A172 (cell line): ENCODE measurements around the gene CACNA2D1. TPM values are rescaled to one million over a fixed set of nuclear protein-coding genes. Genes with fewer than 3 reads are reported as not detected.

ENCODE experiments used
- DNase-seq: peaks from one replicate; pipeline ENCODE4 v3.0.0-alpha.2; 2015; ENCODE audit warnings: low spot score
- total RNA-seq: library from RNA; depleted of rRNA; stranded (reverse); fragments of >200 nt; shearing (Covaris generic); gene quantifications from 2 replicates; pipeline ENCODE4 v1.2.3, GENCODE V29; 2014; rRNA removed

CACNA2D1 gene
- total RNA-seq, result 0.24 TPM in 1 of 2 replicates, not detected in the other

DNA sequence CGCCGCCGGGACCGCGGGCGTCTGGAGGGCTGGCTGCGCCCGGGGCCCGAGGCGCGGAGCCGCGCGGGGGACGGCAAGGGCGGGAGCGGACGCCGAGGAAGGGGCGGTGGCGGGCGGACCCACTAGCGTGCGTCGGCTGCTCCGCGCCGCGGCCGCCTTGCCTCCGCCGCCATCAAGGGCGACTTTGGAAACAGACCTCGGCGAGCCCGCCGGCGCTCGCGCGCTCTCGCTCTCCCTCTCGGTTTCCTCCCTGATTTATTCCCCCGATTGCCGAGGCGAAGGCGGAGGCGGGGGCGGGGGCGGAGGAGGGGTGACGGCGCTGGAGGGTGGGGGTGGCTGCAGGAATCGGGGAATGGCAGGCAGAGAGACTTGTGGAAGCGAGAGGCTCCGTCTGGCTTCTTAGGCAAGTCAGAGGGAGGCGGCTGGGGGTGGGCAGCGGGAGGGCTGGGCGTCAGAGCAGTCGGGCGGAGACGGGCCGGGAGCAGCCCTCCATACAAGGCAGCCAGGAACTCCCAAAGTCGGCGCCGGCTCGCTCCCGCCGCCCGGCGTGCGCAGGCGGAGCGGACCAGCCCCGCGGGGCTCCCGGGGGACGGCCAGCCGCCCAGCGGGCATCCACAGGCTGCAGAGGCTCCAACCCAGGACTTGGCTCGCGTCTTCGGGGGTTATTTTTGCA, at the start of gene CACNA2D1:
CACNA2D1 (minus strand) TSS at position 231 of the 673 bp plus-strand sequence.
- no peak for DNase-seq

GRCh38 chr7:82481499-82482097, 38.0 kb upstream of the CACNA2D1 start:
- peak; percentile 14 for DNase-seq

DNA sequence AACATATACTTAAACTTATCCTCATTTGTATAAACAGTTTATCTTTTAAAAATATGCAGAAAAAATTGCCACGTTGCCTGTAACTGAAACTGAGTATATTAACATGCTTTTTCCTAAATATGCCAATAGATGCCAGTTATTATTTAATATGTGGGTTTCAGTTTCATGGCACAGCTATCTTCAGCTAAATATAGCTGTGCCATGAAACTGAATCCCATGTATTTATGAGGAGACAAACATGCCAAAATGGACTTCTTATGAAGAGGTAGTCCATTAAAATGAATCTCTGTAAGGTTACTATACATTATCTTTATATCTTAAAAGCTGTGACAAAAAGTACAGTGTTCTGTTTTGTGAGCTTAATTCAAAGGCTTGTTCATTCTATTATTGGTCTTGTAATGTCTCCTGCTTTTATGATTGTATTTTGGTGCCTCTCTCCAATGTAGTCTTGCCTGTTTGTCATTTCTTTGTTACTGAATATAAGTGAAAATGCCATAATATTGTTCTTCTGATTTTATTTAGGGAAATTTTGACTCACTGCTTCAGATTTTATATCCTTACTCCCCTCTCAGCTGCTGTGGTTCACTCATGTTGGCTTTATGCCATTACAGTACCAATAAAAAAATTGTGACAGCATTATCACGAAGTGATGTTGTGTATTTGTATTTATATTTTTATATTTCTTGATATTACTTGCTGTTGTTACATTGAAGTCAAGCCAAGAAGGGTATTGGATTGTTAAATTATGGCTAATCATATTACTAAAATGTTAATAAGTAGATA, 34.3 kb upstream of the CACNA2D1 start:
- no peak for DNase-seq

DNA sequence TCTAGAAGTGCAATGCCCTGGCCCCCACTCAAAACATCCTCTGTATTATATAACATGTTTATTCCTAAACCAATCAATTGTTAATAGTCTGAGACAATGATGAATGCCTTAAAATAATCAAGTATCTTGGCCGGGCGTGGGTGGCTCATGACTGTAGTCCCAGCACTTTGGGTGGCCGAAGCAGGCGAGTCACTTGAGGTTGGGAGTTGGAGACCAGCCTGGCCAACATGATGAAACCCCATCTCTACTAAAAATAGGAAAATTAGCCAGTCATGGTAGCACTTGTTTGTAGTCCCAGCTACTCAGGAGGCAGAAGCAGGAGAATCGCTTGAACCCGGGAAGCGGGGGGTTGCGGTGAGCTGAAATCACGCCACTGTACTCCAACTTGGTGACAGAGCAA, 29.4 kb upstream of the CACNA2D1 start:
- no peak for DNase-seq

DNA sequence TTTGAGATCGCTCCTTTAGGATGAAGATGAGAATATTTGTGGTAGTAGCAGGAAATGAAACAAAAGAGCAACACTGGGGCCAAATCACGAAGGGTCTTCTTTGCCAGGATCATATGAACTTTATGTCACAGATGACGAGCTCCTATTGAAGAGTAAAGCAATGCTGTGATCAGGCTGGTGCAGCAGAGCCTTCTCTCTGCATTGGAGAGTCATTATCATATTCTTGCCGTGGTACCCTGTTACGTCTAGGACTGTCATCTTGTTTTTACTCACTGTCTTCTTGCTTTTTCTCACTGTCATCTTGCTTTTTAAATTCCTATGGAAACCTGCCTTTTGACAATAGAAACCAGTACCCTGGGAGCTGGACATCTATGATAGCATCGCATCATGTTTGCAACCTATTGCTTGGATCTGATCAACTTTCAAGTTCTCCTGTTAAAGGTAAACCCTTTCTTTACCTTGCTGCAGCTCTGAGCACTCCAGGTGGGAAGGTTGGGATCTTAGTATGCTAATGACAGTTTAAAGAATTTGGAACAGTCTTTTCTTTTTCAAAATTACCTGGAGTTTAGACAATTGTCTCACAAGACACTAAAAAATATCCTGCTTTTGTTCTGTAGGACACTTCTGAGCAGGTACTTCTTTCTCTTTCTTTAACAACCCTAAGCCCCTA, 27.9 kb upstream of the CACNA2D1 start:
- no peak for DNase-seq

GRCh38 chr7:82469207-82469606, 25.6 kb upstream of the CACNA2D1 start:
- no peak for DNase-seq

DNA sequence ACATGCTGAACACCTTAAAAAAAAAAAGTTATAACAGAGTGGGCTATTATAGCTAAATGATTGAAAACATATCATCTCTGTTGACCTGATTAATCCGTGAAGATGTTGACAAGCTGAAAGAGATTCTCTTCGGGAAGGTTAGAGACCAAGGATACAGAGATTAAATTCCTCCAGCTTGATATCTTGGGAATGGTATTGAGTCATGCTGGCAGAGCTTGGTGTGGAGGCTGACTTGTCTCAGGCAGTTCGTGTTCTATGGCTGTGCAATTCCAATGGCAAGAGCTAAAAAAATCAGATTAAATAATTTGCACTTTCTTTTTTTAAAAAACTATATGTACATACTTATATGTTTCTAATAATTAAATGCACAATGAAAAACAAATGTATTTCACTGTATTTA, 24.9 kb upstream of the CACNA2D1 start:
- DNase-seq, result no peak

- no peak for DNase-seq
Measured at GRCh38 chr7:82467020-82467419, 23.4 kb upstream of the CACNA2D1 start.

DNA sequence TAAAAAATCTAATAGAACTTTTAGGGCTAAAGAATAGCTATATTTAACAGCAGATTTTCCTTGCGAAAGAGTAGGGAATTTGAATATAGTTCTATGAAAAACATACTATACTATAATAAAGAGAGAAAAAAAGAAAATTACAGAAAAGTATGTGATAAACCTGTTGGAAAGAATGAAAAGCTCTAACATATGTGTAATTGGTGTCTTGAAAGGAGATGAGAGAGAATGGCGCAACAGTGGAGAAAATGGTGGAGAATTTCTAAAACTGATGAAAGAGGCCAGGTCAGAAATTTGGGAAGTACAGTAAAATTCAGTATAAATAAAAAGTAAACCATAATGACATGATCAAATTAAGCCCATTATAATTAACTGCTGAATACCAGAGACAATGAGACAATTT, 20.8 kb upstream of the CACNA2D1 start:
- DNase-seq, result no peak

GRCh38 chr7:82455295-82455694, 11.7 kb upstream of the CACNA2D1 start:
- DNase-seq, result no peak

DNA sequence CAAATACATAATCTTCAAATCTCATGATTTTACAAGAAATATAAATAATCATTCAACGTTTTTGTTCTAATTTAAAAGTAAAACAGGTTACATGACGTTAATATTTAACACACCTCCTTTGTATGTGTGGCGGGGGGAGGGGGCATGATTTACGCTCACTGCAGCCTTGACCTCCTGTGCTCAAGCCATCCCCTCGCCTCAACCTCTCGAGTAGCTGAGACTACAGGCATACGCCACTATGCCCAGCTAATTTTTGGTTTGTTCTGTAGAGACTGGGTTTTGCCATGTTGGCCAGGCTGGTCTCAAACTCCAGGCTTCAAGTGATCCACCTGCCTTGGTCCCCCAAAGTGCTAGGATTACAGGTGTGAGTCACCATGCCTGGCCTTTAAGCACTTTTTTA, 7.2 kb upstream of the CACNA2D1 start:
- no peak for DNase-seq

DNA sequence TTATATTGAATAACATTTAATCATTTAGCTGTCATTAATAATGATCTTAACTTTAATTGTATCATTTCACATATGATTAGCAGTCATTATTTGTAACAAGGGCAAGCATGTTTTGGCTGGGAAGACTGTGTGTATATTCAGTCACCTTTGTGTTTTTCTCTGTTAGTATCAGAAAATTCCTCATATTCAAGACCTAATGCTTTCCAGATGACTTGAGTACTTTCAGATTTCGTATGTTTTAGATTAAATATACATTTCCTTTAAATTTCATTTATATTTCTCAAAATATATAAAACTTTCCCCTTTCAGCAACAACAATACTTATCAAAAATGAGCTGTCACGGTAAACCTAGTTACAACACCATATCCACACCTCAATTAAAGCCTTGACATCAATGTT, 6.3 kb upstream of the CACNA2D1 start:
- no peak for DNase-seq

DNA sequence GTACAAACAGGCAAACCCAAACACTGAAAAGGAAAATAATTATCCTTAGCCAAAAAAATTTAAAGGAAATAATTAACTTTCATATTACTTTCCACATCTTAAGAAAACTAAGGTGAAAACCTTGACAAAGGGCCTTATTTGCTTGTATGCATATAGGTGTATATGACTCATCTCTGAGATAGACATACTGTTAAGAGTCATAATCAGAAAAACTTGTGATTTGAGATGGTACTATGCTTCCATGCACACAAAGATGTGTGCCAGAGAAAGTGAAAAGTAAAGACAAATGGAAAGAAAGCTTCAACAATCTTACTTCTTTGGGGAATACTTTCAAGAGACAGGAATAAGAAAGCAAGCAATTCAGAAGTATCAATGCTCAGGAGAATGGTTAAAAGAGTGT, 3.3 kb upstream of the CACNA2D1 start:
- DNase-seq, result no peak

DNA sequence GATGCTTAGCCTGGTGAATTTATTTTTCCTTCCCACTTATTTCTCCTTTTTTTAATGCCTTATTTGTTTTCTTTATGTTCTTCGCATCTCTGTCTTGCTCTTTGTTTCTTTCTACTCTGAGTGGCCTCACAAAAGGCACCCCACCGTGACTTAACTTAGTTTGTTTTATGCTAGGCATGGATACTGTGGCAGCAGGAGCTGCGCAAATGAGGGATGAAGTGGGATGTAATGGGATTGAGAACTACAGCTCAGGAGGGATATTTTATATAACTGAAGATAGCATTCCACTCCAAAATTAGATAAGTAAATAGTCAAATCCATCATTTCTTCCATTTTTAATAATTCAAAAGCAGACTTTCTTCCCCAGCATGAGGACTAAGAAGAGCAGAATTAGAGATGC, 1.7 kb upstream of the CACNA2D1 start:
- DNase-seq, result no peak

- DNase-seq, result no peak
Measured at GRCh38 chr7:82444220-82444909, 788 bp upstream of the CACNA2D1 start.

GRCh38 chr7:82443036-82443546, 486 bp downstream of the CACNA2D1 start:
- DNase-seq, result no peak

DNA sequence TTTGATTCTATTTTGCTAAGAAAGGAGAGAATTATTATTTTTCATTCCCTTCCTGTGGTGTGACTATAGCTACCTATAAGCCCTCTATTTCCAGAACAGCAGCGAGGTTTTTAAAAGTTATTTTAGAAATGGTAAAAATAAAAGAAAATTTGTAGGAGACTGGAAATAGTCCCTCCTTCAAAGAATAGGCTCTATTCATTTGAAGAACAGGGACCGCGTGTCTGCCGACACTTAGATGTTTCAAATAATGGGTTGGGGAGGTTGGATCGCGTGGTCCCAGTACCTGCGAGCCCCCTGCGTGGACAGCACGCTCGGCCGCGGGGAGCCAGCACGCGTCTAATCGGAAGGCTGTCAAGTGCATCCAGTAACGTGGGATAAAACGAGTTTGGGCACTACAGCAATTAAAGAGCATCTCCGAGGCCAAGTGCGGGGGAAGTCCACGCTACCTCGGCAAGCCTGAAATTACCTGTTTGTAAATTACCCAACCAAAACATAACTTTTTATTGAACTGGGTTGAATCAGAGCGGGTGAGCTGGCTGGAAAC, 1.0 kb downstream of the CACNA2D1 start:
- DNase-seq, result no peak

- no peak for DNase-seq
Measured at GRCh38 chr7:82441669-82442478, 1.7 kb downstream of the CACNA2D1 start.

DNA sequence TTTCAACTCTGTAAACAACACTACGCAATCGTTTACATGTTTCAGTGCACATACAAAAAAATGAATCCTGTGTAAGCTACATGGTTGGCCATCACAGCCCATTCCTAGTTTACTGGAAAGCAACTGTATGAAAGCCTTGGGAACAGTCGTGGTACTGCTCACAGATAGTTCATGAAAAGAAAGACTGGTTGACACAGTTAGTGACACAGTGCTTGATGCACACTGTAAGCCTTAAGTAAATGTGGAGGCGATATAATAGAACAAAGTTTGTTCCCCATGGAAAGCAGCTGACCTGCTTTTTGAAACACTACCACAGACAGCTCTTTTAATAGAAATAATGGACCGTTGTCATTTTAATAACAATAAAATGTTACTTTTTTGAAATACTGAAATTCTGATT, 5.1 kb downstream of the CACNA2D1 start:
- no peak for DNase-seq

- DNase-seq, result no peak
Measured at GRCh38 chr7:82435769-82436168, 7.8 kb downstream of the CACNA2D1 start.
